HepG2 (cell line): Measurements from ENCODE around the gene OCSTAMP. TPM values are rescaled to one million over a fixed set of nuclear protein-coding genes. Genes with fewer than 3 reads are reported as not detected.

Experiments used
- DPF2 ChIP-seq: sonication (generic); formaldehyde crosslinking; IDR thresholded peaks from 2 replicates; pipeline ENCODE4 v1.4.0; 2020; ENCODE audit warnings: mild to moderate bottlenecking, low read depth, missing genetic modification reagents, borderline replicate concordance
- FLYWCH1 ChIP-seq: sonication (generic); formaldehyde crosslinking; IDR thresholded peaks from 2 replicates; pipeline ENCODE4 v1.8.1; 2023; ENCODE audit warnings: mild to moderate bottlenecking, missing genetic modification reagents
- HNF4A ChIP-seq: sonication (generic); formaldehyde crosslinking; IDR thresholded peaks from 2 replicates; pipeline ENCODE4 v1.4.0; 2020; ENCODE audit warnings: missing genetic modification reagents
- JDP2 ChIP-seq: sonication (generic); formaldehyde crosslinking; IDR thresholded peaks from 2 replicates; pipeline ENCODE4 v1.8.1; 2022; ENCODE audit warnings: missing genetic modification reagents, borderline replicate concordance
- KLF16 ChIP-seq, 2 experiments: sonication (generic) in 1 of 2; formaldehyde crosslinking in 1 of 2; IDR thresholded peaks; 2 replicates each; pipeline versions ENCODE4 v1.6.1 to v1.8.0; 2016 to 2023; ENCODE audit warnings: missing genetic modification reagents in 2 of 2, missing compliant biosample characterization in 1 of 2
- NFIC ChIP-seq: IDR thresholded peaks from 2 replicates; pipeline ENCODE4 v1.6.1; 2012; ENCODE audit warnings: mild to moderate bottlenecking, low read length, inconsistent platforms
- RAD21 ChIP-seq: fragments of 450-650 bp; formaldehyde crosslinking; IDR thresholded peaks from 2 replicates; pipeline ENCODE4 v1.5.0; 2020; ENCODE audit warnings: mild to moderate bottlenecking
- REXO4 ChIP-seq: sonication (generic); formaldehyde crosslinking; IDR thresholded peaks from 2 replicates; pipeline ENCODE4 v1.8.0; 2022; ENCODE audit warnings: missing genetic modification reagents, mild to moderate bottlenecking, borderline replicate concordance
- ZNF205 ChIP-seq: IDR thresholded peaks from 2 replicates; pipeline ENCODE4 v1.6.1; 2018; ENCODE audit warnings: missing biosample characterization, missing genetic modification reagents
- ZNF350 ChIP-seq: sonication (generic); formaldehyde crosslinking; IDR thresholded peaks from 2 replicates; pipeline ENCODE4 v1.4.0; 2020; ENCODE audit warnings: mild to moderate bottlenecking, low read depth, missing genetic modification reagents, borderline replicate concordance
- ZNF562 ChIP-seq: sonication (generic); formaldehyde crosslinking; IDR thresholded peaks from 2 replicates; pipeline ENCODE4 v1.8.0; 2022; ENCODE audit warnings: missing genetic modification reagents, borderline replicate concordance
- ZNF660 ChIP-seq: sonication (generic); formaldehyde crosslinking; IDR thresholded peaks from 2 replicates; pipeline ENCODE4 v1.5.1; 2020; ENCODE audit warnings: mild to moderate bottlenecking, low read depth, missing genetic modification reagents, borderline replicate concordance
- ZNF83 ChIP-seq: sonication (generic); formaldehyde crosslinking; IDR thresholded peaks from 2 replicates; pipeline ENCODE4 v1.4.0; 2020; ENCODE audit warnings: missing genetic modification reagents, mild to moderate bottlenecking, borderline replicate concordance
- ZNF839 ChIP-seq: sonication (generic); formaldehyde crosslinking; IDR thresholded peaks from 2 replicates; pipeline ENCODE4 v1.4.0; 2020; ENCODE audit warnings: missing genetic modification reagents, mild to moderate bottlenecking, borderline replicate concordance
- ZNF883 ChIP-seq: sonication (generic); formaldehyde crosslinking; IDR thresholded peaks from 2 replicates; pipeline ENCODE4 v1.5.1; 2020; ENCODE audit warnings: mild to moderate bottlenecking, missing genetic modification reagents; ENCODE audit errors: not compliant biosample characterization
- polyA plus RNA-seq, 8 experiments: library from polyadenylated mRNA; depleted of rRNA in 3 of 8; stranded (reverse) in 7 of 8; unstranded in 1 of 8; fragments of >200 nt; fragmentation: Illumina TruSeq in 4 of 8; extraction: Trizol in 4 of 8; gene quantifications; 2 replicates each; pipeline versions ENCODE4 v1.2.1 to v1.2.3, GENCODE V29; 2011 to 2016; ENCODE audit warnings: low read depth in 4 of 8, missing spikeins in 1 of 8, mixed read lengths in 1 of 8; ENCODE audit not compliant: insufficient read depth in 1 of 8
- total RNA-seq, 5 experiments: library from RNA; depleted of rRNA; stranded (reverse); fragments of >200 nt; fragmentation: Illumina TruSeq; extraction: Trizol; gene quantifications; 2 replicates each; pipeline ENCODE4 v1.2.3, GENCODE V29; 2016; ENCODE audit warnings: low read depth in 1 of 5
- TF ChIP-seq, protein P1 (sequence below): sonication (generic); formaldehyde crosslinking; IDR thresholded peaks from 2 replicates; pipeline ENCODE4 v1.4.0; 2020; ENCODE audit warnings: missing genetic modification reagents
- TF ChIP-seq, protein P2 (sequence below): sonication (generic); formaldehyde crosslinking; IDR thresholded peaks from 2 replicates; pipeline ENCODE4 v1.5.0; 2020; ENCODE audit warnings: mild to moderate bottlenecking, missing genetic modification reagents, moderate library complexity
- TF ChIP-seq, protein P3 (sequence below): sonication (generic); formaldehyde crosslinking; IDR thresholded peaks from 2 replicates; pipeline ENCODE4 v1.5.1; 2020; ENCODE audit warnings: missing genetic modification reagents, mild to moderate bottlenecking, borderline replicate concordance
- TF ChIP-seq, protein P4 (sequence below): sonication (generic); formaldehyde crosslinking; IDR thresholded peaks from 2 replicates; pipeline ENCODE4 v1.4.0; 2020; ENCODE audit warnings: mild to moderate bottlenecking, missing genetic modification reagents, borderline replicate concordance

OCSTAMP gene
- total and polyA plus RNA-seq, 2 of the 13 experiments (the other 11 are each of a cell fraction or from before 2014, with no cell fraction given): not detected

DNA sequence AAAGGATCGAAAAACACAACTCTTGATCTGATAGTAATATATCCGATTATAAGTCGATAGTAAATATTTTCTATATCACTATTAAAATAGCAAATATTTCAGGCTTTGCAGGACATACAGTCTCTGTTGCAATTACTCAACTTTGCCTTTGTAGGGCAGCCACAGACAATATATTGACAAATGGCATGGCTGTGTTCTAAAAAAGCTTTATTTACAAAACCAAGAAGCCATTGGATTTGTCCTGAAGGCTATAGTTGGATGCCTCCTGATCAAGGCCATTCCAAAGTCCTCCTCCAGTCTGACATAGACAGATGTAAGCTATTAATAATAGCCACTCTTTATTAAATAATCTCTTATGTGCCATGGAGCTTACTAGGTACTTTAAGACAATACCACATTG is 5.9 kb downstream of the OCSTAMP start (continued):
- TF ChIP-seq ZNF883 (CRISPR knock-in tag): no peak
- no peak for TF ChIP-seq FLYWCH1
- TF ChIP-seq ZNF660 (CRISPR knock-in tag): no peak
- TF ChIP-seq ZNF839 (CRISPR knock-in tag): no peak
- no peak for TF ChIP-seq NFIC
- no peak for TF ChIP-seq ZNF205
- no peak for TF ChIP-seq ZNF562 (CRISPR knock-in tag)
- TF ChIP-seq ZNF350 (CRISPR knock-in tag): no peak
- TF ChIP-seq, protein P1, sequence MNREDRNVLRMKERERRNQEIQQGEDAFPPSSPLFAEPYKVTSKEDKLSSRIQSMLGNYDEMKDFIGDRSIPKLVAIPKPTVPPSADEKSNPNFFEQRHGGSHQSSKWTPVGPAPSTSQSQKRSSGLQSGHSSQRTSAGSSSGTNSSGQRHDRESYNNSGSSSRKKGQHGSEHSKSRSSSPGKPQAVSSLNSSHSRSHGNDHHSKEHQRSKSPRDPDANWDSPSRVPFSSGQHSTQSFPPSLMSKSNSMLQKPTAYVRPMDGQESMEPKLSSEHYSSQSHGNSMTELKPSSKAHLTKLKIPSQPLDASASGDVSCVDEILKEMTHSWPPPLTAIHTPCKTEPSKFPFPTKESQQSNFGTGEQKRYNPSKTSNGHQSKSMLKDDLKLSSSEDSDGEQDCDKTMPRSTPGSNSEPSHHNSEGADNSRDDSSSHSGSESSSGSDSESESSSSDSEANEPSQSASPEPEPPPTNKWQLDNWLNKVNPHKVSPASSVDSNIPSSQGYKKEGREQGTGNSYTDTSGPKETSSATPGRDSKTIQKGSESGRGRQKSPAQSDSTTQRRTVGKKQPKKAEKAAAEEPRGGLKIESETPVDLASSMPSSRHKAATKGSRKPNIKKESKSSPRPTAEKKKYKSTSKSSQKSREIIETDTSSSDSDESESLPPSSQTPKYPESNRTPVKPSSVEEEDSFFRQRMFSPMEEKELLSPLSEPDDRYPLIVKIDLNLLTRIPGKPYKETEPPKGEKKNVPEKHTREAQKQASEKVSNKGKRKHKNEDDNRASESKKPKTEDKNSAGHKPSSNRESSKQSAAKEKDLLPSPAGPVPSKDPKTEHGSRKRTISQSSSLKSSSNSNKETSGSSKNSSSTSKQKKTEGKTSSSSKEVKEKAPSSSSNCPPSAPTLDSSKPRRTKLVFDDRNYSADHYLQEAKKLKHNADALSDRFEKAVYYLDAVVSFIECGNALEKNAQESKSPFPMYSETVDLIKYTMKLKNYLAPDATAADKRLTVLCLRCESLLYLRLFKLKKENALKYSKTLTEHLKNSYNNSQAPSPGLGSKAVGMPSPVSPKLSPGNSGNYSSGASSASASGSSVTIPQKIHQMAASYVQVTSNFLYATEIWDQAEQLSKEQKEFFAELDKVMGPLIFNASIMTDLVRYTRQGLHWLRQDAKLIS (CRISPR knock-in tag): no peak
- no peak for TF ChIP-seq DPF2 (CRISPR knock-in tag)
- TF ChIP-seq REXO4 (CRISPR knock-in tag): no peak
- no peak for TF ChIP-seq ZNF83
- TF ChIP-seq RAD21 (CRISPR knock-in tag): peak; percentile 39; the same call in 1 of the 2 replicates
- TF ChIP-seq, protein P2, sequence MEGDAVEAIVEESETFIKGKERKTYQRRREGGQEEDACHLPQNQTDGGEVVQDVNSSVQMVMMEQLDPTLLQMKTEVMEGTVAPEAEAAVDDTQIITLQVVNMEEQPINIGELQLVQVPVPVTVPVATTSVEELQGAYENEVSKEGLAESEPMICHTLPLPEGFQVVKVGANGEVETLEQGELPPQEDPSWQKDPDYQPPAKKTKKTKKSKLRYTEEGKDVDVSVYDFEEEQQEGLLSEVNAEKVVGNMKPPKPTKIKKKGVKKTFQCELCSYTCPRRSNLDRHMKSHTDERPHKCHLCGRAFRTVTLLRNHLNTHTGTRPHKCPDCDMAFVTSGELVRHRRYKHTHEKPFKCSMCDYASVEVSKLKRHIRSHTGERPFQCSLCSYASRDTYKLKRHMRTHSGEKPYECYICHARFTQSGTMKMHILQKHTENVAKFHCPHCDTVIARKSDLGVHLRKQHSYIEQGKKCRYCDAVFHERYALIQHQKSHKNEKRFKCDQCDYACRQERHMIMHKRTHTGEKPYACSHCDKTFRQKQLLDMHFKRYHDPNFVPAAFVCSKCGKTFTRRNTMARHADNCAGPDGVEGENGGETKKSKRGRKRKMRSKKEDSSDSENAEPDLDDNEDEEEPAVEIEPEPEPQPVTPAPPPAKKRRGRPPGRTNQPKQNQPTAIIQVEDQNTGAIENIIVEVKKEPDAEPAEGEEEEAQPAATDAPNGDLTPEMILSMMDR (CRISPR knock-in tag): peak; percentile 79
- TF ChIP-seq, protein P3, sequence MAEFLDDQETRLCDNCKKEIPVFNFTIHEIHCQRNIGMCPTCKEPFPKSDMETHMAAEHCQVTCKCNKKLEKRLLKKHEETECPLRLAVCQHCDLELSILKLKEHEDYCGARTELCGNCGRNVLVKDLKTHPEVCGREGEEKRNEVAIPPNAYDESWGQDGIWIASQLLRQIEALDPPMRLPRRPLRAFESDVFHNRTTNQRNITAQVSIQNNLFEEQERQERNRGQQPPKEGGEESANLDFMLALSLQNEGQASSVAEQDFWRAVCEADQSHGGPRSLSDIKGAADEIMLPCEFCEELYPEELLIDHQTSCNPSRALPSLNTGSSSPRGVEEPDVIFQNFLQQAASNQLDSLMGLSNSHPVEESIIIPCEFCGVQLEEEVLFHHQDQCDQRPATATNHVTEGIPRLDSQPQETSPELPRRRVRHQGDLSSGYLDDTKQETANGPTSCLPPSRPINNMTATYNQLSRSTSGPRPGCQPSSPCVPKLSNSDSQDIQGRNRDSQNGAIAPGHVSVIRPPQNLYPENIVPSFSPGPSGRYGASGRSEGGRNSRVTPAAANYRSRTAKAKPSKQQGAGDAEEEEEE (CRISPR knock-in tag): no peak
- TF ChIP-seq JDP2 (CRISPR knock-in tag): no peak
- TF ChIP-seq, protein P4, sequence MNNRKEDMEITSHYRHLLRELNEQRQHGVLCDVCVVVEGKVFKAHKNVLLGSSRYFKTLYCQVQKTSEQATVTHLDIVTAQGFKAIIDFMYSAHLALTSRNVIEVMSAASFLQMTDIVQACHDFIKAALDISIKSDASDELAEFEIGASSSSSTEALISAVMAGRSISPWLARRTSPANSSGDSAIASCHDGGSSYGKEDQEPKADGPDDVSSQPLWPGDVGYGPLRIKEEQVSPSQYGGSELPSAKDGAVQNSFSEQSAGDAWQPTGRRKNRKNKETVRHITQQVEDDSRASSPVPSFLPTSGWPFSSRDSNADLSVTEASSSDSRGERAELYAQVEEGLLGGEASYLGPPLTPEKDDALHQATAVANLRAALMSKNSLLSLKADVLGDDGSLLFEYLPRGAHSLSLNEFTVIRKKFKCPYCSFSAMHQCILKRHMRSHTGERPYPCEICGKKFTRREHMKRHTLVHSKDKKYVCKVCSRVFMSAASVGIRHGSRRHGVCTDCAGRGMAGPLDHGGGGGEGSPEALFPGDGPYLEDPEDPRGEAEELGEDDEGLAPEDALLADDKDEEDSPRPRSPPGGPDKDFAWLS (CRISPR knock-in tag): no peak
- TF ChIP-seq KLF16 (CRISPR knock-in tag; IDR thresholded peaks at IDR 0.05): no peak
- 0 out of 2 replicates have a peak, but pooled peaks have one; percentile 11 for TF ChIP-seq HNF4A
- TF ChIP-seq, all 625 proteins: peak for 15
